K562 (cell line): ENCODE data around the gene OTOP3. TPM values are rescaled to one million over a fixed set of nuclear protein-coding genes. Genes with fewer than 3 reads are reported as not detected.

Experiments used
- CBX8 ChIP-seq: fragments of 200-600 bp; sonication (generic); IDR thresholded peaks from 2 replicates; pipeline ENCODE4 v1.6.1; 2012; ENCODE audit warnings: borderline replicate concordance, mixed run types, low read depth, mild to moderate bottlenecking, moderate library complexity, mixed read lengths, low read length, control low read depth, inconsistent platforms; ENCODE audit not compliant: poor library complexity, severe bottlenecking; ENCODE audit errors: extremely low read depth
- KAT7 ChIP-seq: sonication (generic); formaldehyde crosslinking; IDR thresholded peaks from 2 replicates; pipeline ENCODE4 v1.8.0; 2022; ENCODE audit warnings: missing genetic modification reagents, mild to moderate bottlenecking, borderline replicate concordance
- NBN ChIP-seq: fragments of 450-650 bp; IDR thresholded peaks from 2 replicates; pipeline ENCODE4 v1.6.1; 2016; ENCODE audit warnings: low read depth, mild to moderate bottlenecking
- PHF21A ChIP-seq: fragments of 450-650 bp; IDR thresholded peaks from 2 replicates; pipeline ENCODE4 v1.6.1; 2017; ENCODE audit warnings: low read depth, borderline replicate concordance
- RBBP5 ChIP-seq: fragments of 200-600 bp; sonication (generic); IDR thresholded peaks from 2 replicates; pipeline ENCODE4 v1.6.1; 2012; ENCODE audit warnings: borderline replicate concordance, mild to moderate bottlenecking, low read length, control low read depth, inconsistent platforms; ENCODE audit not compliant: insufficient read depth, poor library complexity, severe bottlenecking
- ZNF263 ChIP-seq: sonication (generic); formaldehyde crosslinking; IDR thresholded peaks from 2 replicates; pipeline ENCODE4 v1.8.0; 2022; ENCODE audit warnings: mild to moderate bottlenecking, missing genetic modification reagents, borderline replicate concordance
- ZNF41 ChIP-seq: fragments of 250-450 bp; sonication (Bioruptor Pico); conservative IDR thresholded peaks from 2 replicates; pipeline ENCODE4 v1.4.0; 2020; ENCODE audit warnings: mild to moderate bottlenecking
- polyA plus RNA-seq, 8 experiments: library from polyadenylated mRNA; depleted of rRNA in 4 of 8; stranded (reverse) in 5 of 8; unstranded in 3 of 8; fragments of >200 nt; fragmentation: Nextera tagmentation in 2 of 8; fragmentation: Illumina TruSeq in 1 of 8; extraction: Ambion mirVana in 2 of 8; extraction: Trizol in 1 of 8; gene quantifications; 2 replicates each; pipeline versions ENCODE4 v1.2.1 to v1.2.3, GENCODE V29; 2011 to 2014; ENCODE audit warnings: inconsistent platforms in 1 of 8, missing spikeins in 1 of 8
- total RNA-seq, 7 experiments: library from RNA; depleted of rRNA in 6 of 7; stranded (reverse); fragments of >200 nt in 6 of 7; fragmentation: Illumina TruSeq in 2 of 7; extraction: Trizol in 2 of 7; gene quantifications; 2 replicates each; pipeline versions ENCODE4 v1.2.1 to v1.2.3, GENCODE V29; 2011 to 2021; ENCODE audit warnings: low replicate concordance in 1 of 7
- TF ChIP-seq, protein P1 (sequence below), 2 experiments: fragments of 450-650 bp; IDR thresholded peaks; 2 replicates each; pipeline ENCODE4 v1.6.1; 2018; ENCODE audit warnings: mild to moderate bottlenecking in 2 of 2, low read depth in 1 of 2; ENCODE audit not compliant: partially characterized antibody in 2 of 2
- TF ChIP-seq, protein P2 (sequence below): IDR thresholded peaks from 2 replicates; pipeline ENCODE4 v1.6.1; 2014; ENCODE audit warnings: antibody characterized with exemption
- TF ChIP-seq, protein P3 (sequence below), 2 experiments: fragments of 450-650 bp; formaldehyde crosslinking in 1 of 2; IDR thresholded peaks; 2 replicates each; pipeline versions ENCODE4 v1.4.0 to v1.6.1; 2014 to 2020; ENCODE audit warnings: mild to moderate bottlenecking in 2 of 2, borderline replicate concordance in 1 of 2, low read depth in 1 of 2

OTOP3 gene
- total and polyA plus RNA-seq, 9 of the 15 experiments (the other 6 are each of a cell fraction or from before 2014, with no cell fraction given) = not detected

DNA sequence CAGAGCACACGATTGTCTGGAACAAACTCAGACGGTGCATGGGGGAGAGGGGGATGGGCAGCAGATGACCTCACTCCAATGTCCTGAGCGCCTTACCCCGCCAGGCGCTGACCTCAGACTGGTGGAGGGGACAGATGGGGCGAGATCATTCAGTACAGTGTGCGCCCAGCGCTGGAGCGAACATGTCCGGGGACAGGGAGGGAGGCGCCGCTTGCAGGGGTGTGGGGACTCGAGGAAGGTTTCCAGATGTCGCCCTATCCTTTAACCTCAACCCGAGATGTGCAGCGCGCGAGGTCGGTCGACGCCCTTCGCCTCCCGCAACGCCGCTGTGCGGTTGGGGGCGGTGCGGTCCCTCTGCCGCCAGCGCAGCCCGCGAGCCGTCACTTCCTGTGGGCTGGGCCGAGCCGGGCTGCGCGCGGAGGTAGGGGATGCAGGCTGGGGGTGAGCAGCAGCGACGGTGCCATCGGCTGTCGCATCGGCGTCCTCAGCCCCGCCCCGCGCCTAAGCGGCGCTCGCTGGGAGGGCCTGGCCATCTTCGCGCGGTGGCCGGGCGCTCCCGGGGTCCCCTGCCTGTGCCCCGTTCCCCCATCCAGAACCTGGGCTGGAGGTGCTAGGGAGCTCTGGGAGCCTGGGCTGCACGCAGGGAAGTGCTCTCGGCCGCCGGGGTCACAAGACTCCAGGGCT lies 46.4 kb downstream of the OTOP3 start (continued):
- TF ChIP-seq, protein P1, sequence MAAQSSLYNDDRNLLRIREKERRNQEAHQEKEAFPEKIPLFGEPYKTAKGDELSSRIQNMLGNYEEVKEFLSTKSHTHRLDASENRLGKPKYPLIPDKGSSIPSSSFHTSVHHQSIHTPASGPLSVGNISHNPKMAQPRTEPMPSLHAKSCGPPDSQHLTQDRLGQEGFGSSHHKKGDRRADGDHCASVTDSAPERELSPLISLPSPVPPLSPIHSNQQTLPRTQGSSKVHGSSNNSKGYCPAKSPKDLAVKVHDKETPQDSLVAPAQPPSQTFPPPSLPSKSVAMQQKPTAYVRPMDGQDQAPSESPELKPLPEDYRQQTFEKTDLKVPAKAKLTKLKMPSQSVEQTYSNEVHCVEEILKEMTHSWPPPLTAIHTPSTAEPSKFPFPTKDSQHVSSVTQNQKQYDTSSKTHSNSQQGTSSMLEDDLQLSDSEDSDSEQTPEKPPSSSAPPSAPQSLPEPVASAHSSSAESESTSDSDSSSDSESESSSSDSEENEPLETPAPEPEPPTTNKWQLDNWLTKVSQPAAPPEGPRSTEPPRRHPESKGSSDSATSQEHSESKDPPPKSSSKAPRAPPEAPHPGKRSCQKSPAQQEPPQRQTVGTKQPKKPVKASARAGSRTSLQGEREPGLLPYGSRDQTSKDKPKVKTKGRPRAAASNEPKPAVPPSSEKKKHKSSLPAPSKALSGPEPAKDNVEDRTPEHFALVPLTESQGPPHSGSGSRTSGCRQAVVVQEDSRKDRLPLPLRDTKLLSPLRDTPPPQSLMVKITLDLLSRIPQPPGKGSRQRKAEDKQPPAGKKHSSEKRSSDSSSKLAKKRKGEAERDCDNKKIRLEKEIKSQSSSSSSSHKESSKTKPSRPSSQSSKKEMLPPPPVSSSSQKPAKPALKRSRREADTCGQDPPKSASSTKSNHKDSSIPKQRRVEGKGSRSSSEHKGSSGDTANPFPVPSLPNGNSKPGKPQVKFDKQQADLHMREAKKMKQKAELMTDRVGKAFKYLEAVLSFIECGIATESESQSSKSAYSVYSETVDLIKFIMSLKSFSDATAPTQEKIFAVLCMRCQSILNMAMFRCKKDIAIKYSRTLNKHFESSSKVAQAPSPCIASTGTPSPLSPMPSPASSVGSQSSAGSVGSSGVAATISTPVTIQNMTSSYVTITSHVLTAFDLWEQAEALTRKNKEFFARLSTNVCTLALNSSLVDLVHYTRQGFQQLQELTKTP (IDR thresholded peaks at IDR 0.05; ENCODE audit: low read depth in 1 of 2, partially characterized antibody in 2 of 2) = peak in 1 of 2 experiments; percentile 67
- TF ChIP-seq, protein P2, sequence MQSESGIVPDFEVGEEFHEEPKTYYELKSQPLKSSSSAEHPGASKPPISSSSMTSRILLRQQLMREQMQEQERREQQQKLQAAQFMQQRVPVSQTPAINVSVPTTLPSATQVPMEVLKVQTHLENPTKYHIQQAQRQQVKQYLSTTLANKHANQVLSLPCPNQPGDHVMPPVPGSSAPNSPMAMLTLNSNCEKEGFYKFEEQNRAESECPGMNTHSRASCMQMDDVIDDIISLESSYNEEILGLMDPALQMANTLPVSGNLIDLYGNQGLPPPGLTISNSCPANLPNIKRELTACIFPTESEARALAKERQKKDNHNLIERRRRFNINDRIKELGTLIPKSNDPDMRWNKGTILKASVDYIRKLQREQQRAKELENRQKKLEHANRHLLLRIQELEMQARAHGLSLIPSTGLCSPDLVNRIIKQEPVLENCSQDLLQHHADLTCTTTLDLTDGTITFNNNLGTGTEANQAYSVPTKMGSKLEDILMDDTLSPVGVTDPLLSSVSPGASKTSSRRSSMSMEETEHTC = no peak
- TF ChIP-seq RBBP5 (peak; percentile 90), ZNF263 (CRISPR knock-in tag) (peak; percentile 51; the same call in 1 of the 2 replicates), NBN (peak; percentile 94), ZNF41 (CRISPR knock-in tag) (no peak), PHF21A (peak; percentile 92; the same call in 1 of the 2 replicates), KAT7 (peak; percentile 82; the same call in 1 of the 2 replicates), CBX8 (no peak)
- TF ChIP-seq, protein P3, sequence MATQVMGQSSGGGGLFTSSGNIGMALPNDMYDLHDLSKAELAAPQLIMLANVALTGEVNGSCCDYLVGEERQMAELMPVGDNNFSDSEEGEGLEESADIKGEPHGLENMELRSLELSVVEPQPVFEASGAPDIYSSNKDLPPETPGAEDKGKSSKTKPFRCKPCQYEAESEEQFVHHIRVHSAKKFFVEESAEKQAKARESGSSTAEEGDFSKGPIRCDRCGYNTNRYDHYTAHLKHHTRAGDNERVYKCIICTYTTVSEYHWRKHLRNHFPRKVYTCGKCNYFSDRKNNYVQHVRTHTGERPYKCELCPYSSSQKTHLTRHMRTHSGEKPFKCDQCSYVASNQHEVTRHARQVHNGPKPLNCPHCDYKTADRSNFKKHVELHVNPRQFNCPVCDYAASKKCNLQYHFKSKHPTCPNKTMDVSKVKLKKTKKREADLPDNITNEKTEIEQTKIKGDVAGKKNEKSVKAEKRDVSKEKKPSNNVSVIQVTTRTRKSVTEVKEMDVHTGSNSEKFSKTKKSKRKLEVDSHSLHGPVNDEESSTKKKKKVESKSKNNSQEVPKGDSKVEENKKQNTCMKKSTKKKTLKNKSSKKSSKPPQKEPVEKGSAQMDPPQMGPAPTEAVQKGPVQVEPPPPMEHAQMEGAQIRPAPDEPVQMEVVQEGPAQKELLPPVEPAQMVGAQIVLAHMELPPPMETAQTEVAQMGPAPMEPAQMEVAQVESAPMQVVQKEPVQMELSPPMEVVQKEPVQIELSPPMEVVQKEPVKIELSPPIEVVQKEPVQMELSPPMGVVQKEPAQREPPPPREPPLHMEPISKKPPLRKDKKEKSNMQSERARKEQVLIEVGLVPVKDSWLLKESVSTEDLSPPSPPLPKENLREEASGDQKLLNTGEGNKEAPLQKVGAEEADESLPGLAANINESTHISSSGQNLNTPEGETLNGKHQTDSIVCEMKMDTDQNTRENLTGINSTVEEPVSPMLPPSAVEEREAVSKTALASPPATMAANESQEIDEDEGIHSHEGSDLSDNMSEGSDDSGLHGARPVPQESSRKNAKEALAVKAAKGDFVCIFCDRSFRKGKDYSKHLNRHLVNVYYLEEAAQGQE (IDR thresholded peaks at IDR 0.05; ENCODE audit: borderline replicate concordance) = 0 out of 2 replicates have a peak, but pooled peaks have one; percentile 15
- TF ChIP-seq, protein P3 (CRISPR knock-in tag; IDR thresholded peaks at IDR 0.05; ENCODE audit: low read depth) = peak; percentile 40; the same call in 1 of the 2 replicates
